NCI-H187 (cell line): ENCODE data around the gene TRIM51.
"Not testable (repeated sequence)": the region's sequence is repeated elsewhere in the genome, so short reads cannot be mapped to it uniquely, and the experiment has no call there.

Experiments
- DNase-seq, 2 experiments: peaks; one replicate each; lab custom pipeline; 2025; lab: John Stamatoyannopoulos, UW

The TRIM51 gene, protein sequence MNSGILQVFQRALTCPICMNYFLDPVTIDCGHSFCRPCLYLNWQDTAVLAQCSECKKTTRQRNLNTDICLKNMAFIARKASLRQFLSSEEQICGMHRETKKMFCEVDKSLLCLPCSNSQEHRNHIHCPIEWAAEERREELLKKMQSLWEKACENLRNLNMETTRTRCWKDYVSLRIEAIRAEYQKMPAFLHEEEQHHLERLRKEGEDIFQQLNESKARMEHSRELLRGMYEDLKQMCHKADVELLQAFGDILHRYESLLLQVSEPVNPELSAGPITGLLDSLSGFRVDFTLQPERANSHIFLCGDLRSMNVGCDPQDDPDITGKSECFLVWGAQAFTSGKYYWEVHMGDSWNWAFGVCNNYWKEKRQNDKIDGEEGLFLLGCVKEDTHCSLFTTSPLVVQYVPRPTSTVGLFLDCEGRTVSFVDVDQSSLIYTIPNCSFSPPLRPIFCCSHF

GRCh38 chr11:55882997-55883396 is at the start of gene TRIM51:
TSS of gene TRIM51 (plus strand) at chr11:55883297. CDS start at chr11:55885429, 2,132 bp downstream.
- DNase-seq: not testable (repeated sequence)

GRCh38 chr11:55838452-55838851 is 44.6 kb upstream of the TRIM51 start, which contains the start of gene OR5D16:
TSS of gene OR5D16 (plus strand) at chr11:55838752. CDS start at chr11:55838752, 0 bp downstream.
- DNase-seq: no peak

DNA sequence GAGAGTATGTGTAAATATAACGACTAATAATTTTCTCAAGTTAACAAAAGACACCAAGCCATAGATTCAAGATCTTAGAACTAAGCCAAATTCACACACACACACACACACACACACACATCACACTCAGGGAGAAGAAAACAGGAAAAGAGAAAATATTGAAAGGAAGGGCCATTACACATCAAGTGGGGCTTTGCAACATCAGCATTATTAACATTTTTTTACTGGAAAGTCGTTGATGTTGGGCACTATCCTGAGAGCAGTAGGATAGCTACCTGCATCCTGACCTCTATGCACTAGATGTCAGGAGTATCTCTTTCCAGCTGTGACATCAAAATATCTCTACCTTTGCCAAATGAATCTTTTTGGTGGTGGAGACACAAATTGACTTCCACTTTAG is 35.6 kb upstream of the TRIM51 start:
- DNase-seq: no peak

DNA sequence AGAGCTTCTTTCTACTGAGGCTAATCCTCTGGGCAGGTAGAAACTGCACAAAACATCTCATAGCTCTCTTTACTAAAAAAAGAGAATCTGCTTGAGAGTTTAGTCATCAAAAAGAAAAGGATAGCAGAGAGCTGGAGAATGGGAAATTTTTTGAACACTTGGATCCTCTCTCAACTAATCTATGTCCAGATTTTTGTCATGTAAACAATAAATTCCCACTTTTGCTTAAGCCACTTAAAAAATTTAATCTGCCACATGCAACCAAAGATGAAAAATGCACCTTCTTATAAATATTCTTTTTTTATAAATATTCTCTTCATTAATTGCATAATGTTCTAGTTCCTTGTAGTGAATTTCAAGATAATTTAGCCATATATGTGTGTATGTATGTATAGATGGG is 34.1 kb upstream of the TRIM51 start:
- DNase-seq: no peak

- no peak for DNase-seq
Measured at GRCh38 chr11:55852141-55852540, 31.0 kb upstream of the TRIM51 start.

GRCh38 chr11:55854704-55855103 is 28.4 kb upstream of the TRIM51 start:
- no peak for DNase-seq

DNA sequence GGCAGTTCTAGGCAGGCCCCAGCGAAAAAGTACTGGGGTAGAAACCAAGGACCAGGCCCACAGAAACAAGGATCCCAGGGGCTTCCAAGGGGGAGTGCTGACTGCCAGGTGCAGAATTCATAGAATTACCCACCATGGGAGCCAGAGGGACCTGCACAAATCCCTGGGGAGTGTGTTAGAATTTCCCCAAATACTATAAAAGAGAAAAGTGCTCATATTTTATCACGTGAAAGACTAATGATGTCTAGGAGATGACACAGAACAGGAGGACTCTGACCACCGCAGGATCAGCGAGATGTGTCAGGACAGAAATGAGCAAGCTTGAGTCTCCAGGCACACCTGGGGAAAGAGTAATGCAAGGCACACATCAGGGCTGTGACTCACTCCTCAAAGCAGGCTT is 15.7 kb upstream of the TRIM51 start:
- not testable (repeated sequence) for DNase-seq

DNA sequence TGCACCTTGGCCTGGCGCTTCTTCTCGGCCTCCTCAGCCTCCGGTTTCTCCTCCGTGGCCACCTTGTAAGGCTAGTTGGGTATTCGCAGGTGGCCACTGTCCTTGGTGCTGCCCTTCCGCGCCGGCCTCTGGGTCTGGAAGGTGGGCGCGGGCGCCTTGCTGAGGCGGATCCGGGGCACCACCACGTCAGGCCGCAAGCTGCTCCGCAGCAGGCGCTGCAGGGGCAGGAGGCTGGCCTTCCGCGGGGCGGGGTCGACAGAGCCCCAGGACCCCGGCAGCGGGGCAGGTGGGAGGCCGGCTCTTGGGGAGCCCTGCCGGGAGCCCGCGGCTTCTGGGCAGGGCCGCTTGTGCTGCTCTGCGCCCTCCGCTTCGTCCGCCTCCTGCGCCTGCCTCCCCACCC is 10.4 kb upstream of the TRIM51 start:
- not testable (repeated sequence) for DNase-seq

DNA sequence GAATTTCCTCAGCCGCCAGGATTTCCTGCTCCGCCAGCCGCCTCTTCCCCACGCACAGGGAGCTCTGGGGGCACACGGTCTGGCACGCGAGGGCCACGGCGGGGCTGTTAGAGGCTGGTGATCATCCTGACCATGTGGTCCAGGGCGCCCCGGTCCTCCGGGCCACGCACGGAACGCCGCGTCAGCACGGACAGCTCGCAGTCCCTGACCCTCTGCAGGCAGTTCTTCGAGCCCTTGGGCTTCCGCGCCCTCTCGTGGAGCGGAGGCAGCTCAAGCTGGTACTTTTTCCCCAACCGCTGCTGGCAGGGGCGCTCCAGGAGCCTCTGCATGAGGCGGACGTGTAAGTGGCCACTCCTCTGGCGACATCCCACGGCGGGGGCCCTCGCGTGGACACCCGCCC is 10.0 kb upstream of the TRIM51 start:
- DNase-seq: not testable (repeated sequence)

- DNase-seq: not testable (repeated sequence)
Measured at GRCh38 chr11:55884995-55885394, 1.9 kb downstream of the TRIM51 start.

DNA sequence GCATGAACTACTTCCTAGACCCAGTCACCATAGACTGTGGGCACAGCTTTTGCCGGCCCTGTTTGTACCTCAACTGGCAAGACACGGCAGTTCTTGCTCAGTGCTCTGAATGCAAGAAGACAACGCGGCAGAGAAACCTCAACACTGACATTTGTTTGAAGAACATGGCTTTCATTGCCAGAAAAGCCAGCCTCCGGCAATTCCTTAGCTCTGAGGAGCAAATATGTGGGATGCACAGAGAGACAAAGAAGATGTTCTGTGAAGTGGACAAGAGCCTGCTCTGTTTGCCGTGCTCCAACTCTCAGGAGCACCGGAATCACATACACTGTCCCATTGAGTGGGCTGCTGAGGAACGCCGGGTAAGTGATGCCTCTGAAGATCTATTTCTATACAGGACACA is 2.4 kb downstream of the TRIM51 start:
- not testable (repeated sequence) for DNase-seq

GRCh38 chr11:55895216-55895615 is 12.1 kb downstream of the TRIM51 start:
- DNase-seq: no peak

DNA sequence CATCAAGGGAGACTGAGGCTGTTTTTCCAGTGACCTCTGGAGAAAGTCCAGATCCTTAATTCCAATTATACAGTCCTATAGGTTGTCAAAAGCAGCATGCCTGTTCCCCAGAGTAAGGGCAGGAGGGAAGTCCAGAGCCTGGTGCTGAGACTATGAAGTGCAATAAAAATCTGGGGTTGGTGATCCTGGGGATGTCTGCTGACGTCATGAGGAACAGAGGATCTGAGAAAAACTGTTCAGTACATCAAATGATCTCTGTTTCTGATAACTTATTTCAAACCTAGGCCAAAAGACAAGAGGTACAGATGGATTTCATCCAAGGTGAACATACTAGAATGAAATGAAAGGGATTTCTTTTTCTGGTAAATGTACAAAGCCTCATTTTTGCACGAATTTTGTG is 19.2 kb downstream of the TRIM51 start:
- no peak for DNase-seq

DNA sequence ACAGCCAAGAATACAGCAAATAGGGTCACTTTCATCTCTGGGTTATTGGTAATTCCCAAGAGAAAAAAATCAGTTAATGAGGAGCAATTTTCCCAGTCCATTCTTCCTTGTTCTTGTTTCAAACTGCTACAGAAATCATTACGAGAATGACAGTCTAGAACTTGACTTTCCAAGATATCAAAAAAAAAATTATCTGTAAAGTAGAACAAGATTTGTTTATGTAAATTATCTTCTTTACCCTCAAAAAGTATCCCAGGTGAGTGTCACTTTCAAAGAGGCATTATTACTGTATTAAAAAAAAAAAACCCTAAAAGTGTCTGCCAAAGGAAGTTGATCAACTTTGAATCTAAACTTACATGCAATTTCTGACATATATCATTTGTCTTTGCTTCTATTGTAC is 31.4 kb downstream of the TRIM51 start, which contains the start of gene OR5W2:
Gene OR5W2 (minus strand): TSS at position 101 of the 400 bp plus-strand sequence. CDS start 0 bp downstream, at position 101.
- no peak for DNase-seq

GRCh38 chr11:55920537-55920936 is 37.4 kb downstream of the TRIM51 start:
- DNase-seq: no peak

- DNase-seq: no peak
Measured at GRCh38 chr11:55936300-55936699, 53.2 kb downstream of the TRIM51 start, which contains the start of gene OR5I1. TSS of gene OR5I1 (minus strand) at chr11:55936400. CDS start at chr11:55936400, 0 bp downstream.
